GM12891 (cell line): ENCODE measurements around the gene GRAMD1B.

ENCODE experiments used
- POLR2A ChIP-seq: IDR thresholded peaks from 2 replicates; pipeline ENCODE4 v1.6.1; 2011; ENCODE audit warnings: low read depth, low read length, control low read depth
- TAF1 ChIP-seq: IDR thresholded peaks from 2 replicates; pipeline ENCODE4 v1.6.1; 2011; ENCODE audit warnings: low read depth, low read length, control low read depth

- TF ChIP-seq POLR2A (no peak), TAF1 (no peak)
Observed at GRCh38 chr11:123451183-123451781, 21.2 kb downstream of the GRAMD1B start.
